Measurements from ENCODE around the gene TP73.

The TP73 gene

DNA sequence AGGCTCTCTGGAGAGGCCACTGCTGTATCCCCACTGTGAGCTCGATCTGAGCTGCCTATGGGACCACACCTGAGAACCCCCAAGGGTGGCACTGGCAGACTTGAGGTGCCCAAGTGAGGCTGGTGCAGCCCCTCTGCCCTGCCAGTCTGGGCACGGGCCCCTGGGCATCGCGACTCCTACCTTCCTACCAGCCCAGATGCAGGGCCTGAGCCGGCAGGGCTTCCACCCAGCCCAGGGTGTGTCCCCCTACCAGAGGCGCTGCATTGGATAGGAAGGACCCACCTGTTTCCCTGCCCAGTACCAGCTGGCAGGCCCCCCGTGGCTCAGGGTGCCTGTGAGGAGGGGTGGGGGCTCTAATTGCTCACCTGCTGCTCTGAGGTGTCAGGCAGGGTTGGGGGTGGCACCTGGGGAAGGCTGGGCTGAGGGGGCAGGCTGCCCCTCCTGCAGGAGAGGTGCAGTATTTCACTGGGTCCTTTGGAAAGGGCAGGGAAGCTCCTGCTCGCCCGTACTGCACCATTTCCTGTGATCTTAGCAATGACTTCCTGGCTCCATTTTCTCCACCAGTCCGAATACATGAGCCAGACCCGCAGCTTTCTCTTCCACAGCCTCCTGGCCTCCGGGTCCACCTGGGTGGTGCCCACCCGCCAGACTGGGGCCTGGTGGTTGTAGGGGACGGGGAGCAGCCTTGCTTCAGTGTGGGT lies 11.8 kb downstream of the TP73 start:
- POLR2A ChIA-PET: no interaction called here
- CTCF ChIA-PET: no interaction called here
- WGBS (ENCODE audit: insufficient coverage): 93% methylated on average over 12 of the region's 14 CpGs

DNA sequence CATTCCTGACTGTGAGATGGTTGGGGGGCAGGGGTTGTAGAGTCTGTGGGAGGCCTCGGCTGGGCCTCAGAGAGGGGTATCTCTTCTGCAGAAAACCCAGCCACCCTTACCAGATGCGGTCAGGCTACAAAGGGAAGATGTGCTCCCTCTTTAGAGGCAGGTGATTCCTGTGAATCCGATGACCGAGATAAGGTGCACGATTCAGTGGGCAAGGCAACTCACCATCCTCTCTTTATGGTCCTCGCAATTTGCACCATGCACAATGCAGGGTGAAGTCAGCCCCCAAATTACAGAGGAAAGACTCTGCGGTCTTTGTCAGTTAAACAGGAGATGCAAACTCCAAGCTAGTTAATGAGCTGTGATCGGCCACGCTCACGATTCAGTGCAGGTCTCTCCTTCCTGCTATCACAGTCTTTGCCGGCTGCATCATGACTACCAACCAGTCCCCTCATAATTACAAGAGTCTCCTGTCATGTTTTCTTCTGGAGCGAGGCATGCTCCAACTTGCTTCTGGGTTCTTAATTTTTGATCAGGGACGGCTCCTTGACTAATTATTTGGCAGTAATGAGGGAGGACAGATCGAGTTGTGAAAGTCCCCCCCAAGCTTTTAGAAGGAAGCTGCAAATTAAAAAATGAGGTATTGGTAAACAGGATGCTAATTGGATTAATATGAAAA lies 12.5 kb downstream of the TP73 start:
- ChIA-PET POLR2A (no interaction called here), CTCF (no interaction called here)

More for the DNA sequence above, 11.8 kb downstream of the TP73 start:
- no peak for DNase-seq
- H3K27me3 ChIP-seq (replicated peaks in 2 of 5; ENCODE audit: control insufficient read depth in 4 of 5, insufficient read depth in 5 of 5, low read length in 4 of 5): peaks cover 0 to 9% (median 6%) of the 10 kb centered on the region in 5 experiments
- H3K4me3 ChIP-seq (ENCODE audit: control insufficient read depth in 1 of 7, extremely low read depth in 1 of 7, insufficient read depth in 4 of 7, low read depth in 2 of 7, low read length in 6 of 7): no peak overlapping the region
- no peaks in the 10 kb centered on the region for H3K36me3 ChIP-seq (ENCODE audit: control insufficient read depth in 4 of 4, insufficient read depth in 4 of 4, low read length in 3 of 4)
- H3K9me3 ChIP-seq (ENCODE audit: control extremely low read depth in 1 of 5, control insufficient read depth in 4 of 5, insufficient read depth in 2 of 5, low read depth in 1 of 5, low read length in 4 of 5): no peaks in the 10 kb centered on the region
- peaks cover 0 to 6% (median 5%) of the 10 kb centered on the region in 4 experiments for H3K4me1 ChIP-seq (ENCODE audit: control extremely low read depth in 1 of 4, control insufficient read depth in 4 of 4, insufficient read depth in 4 of 4, low read length in 3 of 4)
- no peak overlapping the region for H3K27ac ChIP-seq (ENCODE audit: insufficient read depth in 1 of 2, low read depth in 1 of 2, low read length in 2 of 2, poor library complexity in 1 of 2, severe bottlenecking in 2 of 2)

DNA sequence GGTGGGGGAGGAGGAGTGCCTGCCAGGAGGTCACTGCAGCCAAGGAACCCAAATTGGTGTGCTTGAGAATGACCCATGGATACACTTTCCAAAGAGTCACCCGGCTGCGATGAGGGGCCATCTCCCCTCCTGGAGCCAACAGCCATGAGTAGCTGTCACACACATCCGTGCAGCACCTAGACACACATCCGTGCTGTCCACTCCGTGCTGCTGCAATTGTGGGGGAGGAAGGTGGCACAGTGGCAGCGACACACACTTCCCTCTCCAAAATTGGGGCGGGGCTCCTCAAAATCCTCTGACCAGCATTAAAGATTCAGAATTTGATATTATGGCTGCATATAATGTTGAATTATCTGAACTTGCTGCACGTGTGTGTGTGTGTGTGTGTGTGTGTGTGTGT lies 15.8 kb downstream of the TP73 start:
- WGBS (ENCODE audit: insufficient coverage): 89% methylated on average over 5 of the region's 8 CpGs
- Histone ChIP-seq H3K4me1 (ENCODE audit: control extremely low read depth in 1 of 4, control insufficient read depth in 4 of 4, insufficient read depth in 4 of 4, low read length in 3 of 4) (peaks cover 0 to 17% (median 5%) of the 10 kb centered on the region in 4 experiments), H3K27me3 (replicated peaks in 2 of 5; ENCODE audit: control insufficient read depth in 4 of 5, insufficient read depth in 5 of 5, low read length in 4 of 5) (peaks cover 0 to 10% (median 3%) of the 10 kb centered on the region in 5 experiments), H3K9me3 (ENCODE audit: control extremely low read depth in 1 of 5, control insufficient read depth in 4 of 5, insufficient read depth in 2 of 5, low read depth in 1 of 5, low read length in 4 of 5) (no peaks in the 10 kb centered on the region), H3K4me3 (ENCODE audit: control insufficient read depth in 1 of 7, extremely low read depth in 1 of 7, insufficient read depth in 4 of 7, low read depth in 2 of 7, low read length in 6 of 7) (no peak overlapping the region), H3K27ac (ENCODE audit: insufficient read depth in 1 of 2, low read depth in 1 of 2, low read length in 2 of 2, poor library complexity in 1 of 2, severe bottlenecking in 2 of 2) (no peak overlapping the region), H3K36me3 (ENCODE audit: control insufficient read depth in 4 of 4, insufficient read depth in 4 of 4, low read length in 3 of 4) (no peaks in the 10 kb centered on the region)
- ChIA-PET CTCF (interaction anchor here (0.9 kb wide), 1 partner anchor 28 kb away, joined by 3 read pairs; no protein-coding TSS in a partner anchor), POLR2A (no interaction called here)
- DNase-seq: no peak

More for the DNA sequence above, 12.5 kb downstream of the TP73 start:
- H3K27ac ChIP-seq (ENCODE audit: insufficient read depth in 1 of 2, low read depth in 1 of 2, low read length in 2 of 2, poor library complexity in 1 of 2, severe bottlenecking in 2 of 2): no peak overlapping the region
- peaks cover 0 to 10% (median 6%) of the 10 kb centered on the region in 5 experiments for H3K27me3 ChIP-seq (replicated peaks in 2 of 5; ENCODE audit: control insufficient read depth in 4 of 5, insufficient read depth in 5 of 5, low read length in 4 of 5)
- 94% methylated on average over 13 of the region's 14 CpGs for WGBS (ENCODE audit: insufficient coverage)
- H3K36me3 ChIP-seq (ENCODE audit: control insufficient read depth in 4 of 4, insufficient read depth in 4 of 4, low read length in 3 of 4): no peaks in the 10 kb centered on the region
- peaks cover 0 to 8% (median 5%) of the 10 kb centered on the region in 4 experiments for H3K4me1 ChIP-seq (ENCODE audit: control extremely low read depth in 1 of 4, control insufficient read depth in 4 of 4, insufficient read depth in 4 of 4, low read length in 3 of 4)
- no peak overlapping the region for H3K4me3 ChIP-seq (ENCODE audit: control insufficient read depth in 1 of 7, extremely low read depth in 1 of 7, insufficient read depth in 4 of 7, low read depth in 2 of 7, low read length in 6 of 7)
- no peak for DNase-seq
- no peaks in the 10 kb centered on the region for H3K9me3 ChIP-seq (ENCODE audit: control extremely low read depth in 1 of 5, control insufficient read depth in 4 of 5, insufficient read depth in 2 of 5, low read depth in 1 of 5, low read length in 4 of 5)

GRCh38 chr1:3668585-3669300 lies 16.4 kb downstream of the TP73 start:
- H3K27ac ChIP-seq (ENCODE audit: insufficient read depth in 1 of 2, low read depth in 1 of 2, low read length in 2 of 2, poor library complexity in 1 of 2, severe bottlenecking in 2 of 2): no peak overlapping the region
- H3K36me3 ChIP-seq (ENCODE audit: control insufficient read depth in 4 of 4, insufficient read depth in 4 of 4, low read length in 3 of 4): no peaks in the 10 kb centered on the region
- WGBS (ENCODE audit: insufficient coverage): 40% methylated on average over 27 of the region's 30 CpGs
- peak in 2 of 3 donors; percentile 25 to 56 for DNase-seq
- ChIA-PET POLR2A (no interaction called here), CTCF (interaction anchor here (0.9 to 1.0 kb wide), 3 partner anchors 18 to 27 kb away, joined by 3 read pairs; no protein-coding TSS in a partner anchor)
- peaks cover 0 to 10% (median 3%) of the 10 kb centered on the region in 5 experiments for H3K27me3 ChIP-seq (replicated peaks in 2 of 5; ENCODE audit: control insufficient read depth in 4 of 5, insufficient read depth in 5 of 5, low read length in 4 of 5)
- H3K4me1 ChIP-seq (ENCODE audit: control extremely low read depth in 1 of 4, control insufficient read depth in 4 of 4, insufficient read depth in 4 of 4, low read length in 3 of 4): peaks cover 0 to 17% (median 5%) of the 10 kb centered on the region in 4 experiments
- no peak overlapping the region for H3K4me3 ChIP-seq (ENCODE audit: control insufficient read depth in 1 of 7, extremely low read depth in 1 of 7, insufficient read depth in 4 of 7, low read depth in 2 of 7, low read length in 6 of 7)
- no peaks in the 10 kb centered on the region for H3K9me3 ChIP-seq (ENCODE audit: control extremely low read depth in 1 of 5, control insufficient read depth in 4 of 5, insufficient read depth in 2 of 5, low read depth in 1 of 5, low read length in 4 of 5)

- no peaks in the 10 kb centered on the region for H3K9me3 ChIP-seq (ENCODE audit: control extremely low read depth in 1 of 5, control insufficient read depth in 4 of 5, insufficient read depth in 2 of 5, low read depth in 1 of 5, low read length in 4 of 5)
- H3K4me1 ChIP-seq (ENCODE audit: control extremely low read depth in 1 of 4, control insufficient read depth in 4 of 4, insufficient read depth in 4 of 4, low read length in 3 of 4): peaks cover 0 to 17% (median 5%) of the 10 kb centered on the region in 4 experiments
- ChIA-PET POLR2A (no interaction called here), CTCF (interaction anchor here (1.0 kb wide), 2 partner anchors 17 to 28 kb away, joined by 3 read pairs; no protein-coding TSS in a partner anchor)
- no peak for DNase-seq
- peaks cover 0 to 10% (median 3%) of the 10 kb centered on the region in 5 experiments for H3K27me3 ChIP-seq (replicated peaks in 2 of 5; ENCODE audit: control insufficient read depth in 4 of 5, insufficient read depth in 5 of 5, low read length in 4 of 5)
- H3K4me3 ChIP-seq (ENCODE audit: control insufficient read depth in 1 of 7, extremely low read depth in 1 of 7, insufficient read depth in 4 of 7, low read depth in 2 of 7, low read length in 6 of 7): no peak overlapping the region
- 89% methylated on average over 13 of the region's 14 CpGs for WGBS (ENCODE audit: insufficient coverage)
- no peak overlapping the region for H3K27ac ChIP-seq (ENCODE audit: insufficient read depth in 1 of 2, low read depth in 1 of 2, low read length in 2 of 2, poor library complexity in 1 of 2, severe bottlenecking in 2 of 2)
- no peaks in the 10 kb centered on the region for H3K36me3 ChIP-seq (ENCODE audit: control insufficient read depth in 4 of 4, insufficient read depth in 4 of 4, low read length in 3 of 4)
These were observed 17.1 kb downstream of the TP73 start for GRCh38 chr1:3669421-3669821.

GRCh38 chr1:3669971-3670431 lies 17.7 kb downstream of the TP73 start:
- no peaks in the 10 kb centered on the region for H3K36me3 ChIP-seq (ENCODE audit: control insufficient read depth in 4 of 4, insufficient read depth in 4 of 4, low read length in 3 of 4)
- H3K27me3 ChIP-seq (replicated peaks in 2 of 5; ENCODE audit: control insufficient read depth in 4 of 5, insufficient read depth in 5 of 5, low read length in 4 of 5): peaks cover 0 to 10% (median 3%) of the 10 kb centered on the region in 5 experiments
- WGBS (ENCODE audit: insufficient coverage): 86% methylated on average over 7 of the region's 9 CpGs
- CTCF ChIA-PET: no interaction called here
- no peaks in the 10 kb centered on the region for H3K9me3 ChIP-seq (ENCODE audit: control extremely low read depth in 1 of 5, control insufficient read depth in 4 of 5, insufficient read depth in 2 of 5, low read depth in 1 of 5, low read length in 4 of 5)
- POLR2A ChIA-PET: interaction anchor here (0.6 kb wide), 1 partner anchor 86 kb away, joined by 4 read pairs; no protein-coding TSS in a partner anchor
- no peak overlapping the region for H3K4me3 ChIP-seq (ENCODE audit: control insufficient read depth in 1 of 7, extremely low read depth in 1 of 7, insufficient read depth in 4 of 7, low read depth in 2 of 7, low read length in 6 of 7)
- no peak overlapping the region for H3K27ac ChIP-seq (ENCODE audit: insufficient read depth in 1 of 2, low read depth in 1 of 2, low read length in 2 of 2, poor library complexity in 1 of 2, severe bottlenecking in 2 of 2)
- H3K4me1 ChIP-seq (ENCODE audit: control extremely low read depth in 1 of 4, control insufficient read depth in 4 of 4, insufficient read depth in 4 of 4, low read length in 3 of 4): peaks cover 0 to 17% (median 5%) of the 10 kb centered on the region in 4 experiments
- no peak for DNase-seq

All from common myeloid progenitor, CD34-positive (primary cell).